Measurements from ENCODE around the gene CEACAM3. TPM values are rescaled to one million over a fixed set of nuclear protein-coding genes. Genes with fewer than 3 reads are reported as not detected.
"Not testable (repeated sequence)": the region's sequence is repeated elsewhere in the genome, so short reads cannot be mapped to it uniquely, and the experiment has no call there.

The CEACAM3 gene
- 0.69 TPM for total RNA-seq
- not detected for polyA plus RNA-seq (ENCODE audit: insufficient read depth, low read depth, low replicate concordance)
- long read RNA-seq, donor 1: 0 reads
- long read RNA-seq, donor 2: 0 reads
- long read RNA-seq, donor 3: 0 reads
- long read RNA-seq, donor 4: 0 reads
- long read RNA-seq, donor 5: 0 reads
- long read RNA-seq, donor 6: 0 reads
- long read RNA-seq, donor 7, partial matches to known transcripts: 0 of 1 reads
- long read RNA-seq, donor 7, other reads (novel, unspliced or antisense): 1 of 1 reads
- long read RNA-seq, donor 8: 0 reads
- long read RNA-seq, donor 9: 0 reads
- long read RNA-seq, donor 10: 0 reads

- H3K36me3 ChIP-seq (ENCODE audit: control insufficient read depth in 2 of 3, insufficient read depth in 3 of 3, low read length in 3 of 3): no peaks in the 10 kb centered on the region
- no peaks in the 10 kb centered on the region for H3K9me3 ChIP-seq (ENCODE audit: control insufficient read depth in 2 of 3, insufficient read depth in 1 of 3, low read length in 3 of 3)
- no peak for TF ChIP-seq CTCF (IDR thresholded peaks at IDR 0.05; ENCODE audit: borderline replicate concordance, extremely low read depth, insufficient read depth)
- H3K4me3 ChIP-seq (ENCODE audit: low read length in 3 of 3): no peak within 1 kb of the TSS
- H3K27ac ChIP-seq (ENCODE audit: low read depth in 2 of 2, low read length in 2 of 2): no peak within 1 kb of the TSS
- no peak for FAIRE-seq
- H3K27me3 ChIP-seq (ENCODE audit: control insufficient read depth, insufficient read depth, low read length): no peaks in the 10 kb centered on the region
- DNase-seq: no peak
- H3K4me1 ChIP-seq (ENCODE audit: control insufficient read depth in 2 of 3, insufficient read depth in 2 of 3, low read depth in 1 of 3, low read length in 3 of 3): no peaks in the 10 kb centered on the region
- intact Hi-C loops (cut with DNase I): no loop called here
- no peak within 1 kb of the TSS for H3K9ac ChIP-seq (ENCODE audit: low read length in 3 of 3)
These were observed at the start of gene CEACAM3 for GRCh38 chr19:41796362-41796761. Gene CEACAM3 (plus strand): TSS chr19:41796587. CDS start chr19:41796678, 91 bp downstream.

DNA sequence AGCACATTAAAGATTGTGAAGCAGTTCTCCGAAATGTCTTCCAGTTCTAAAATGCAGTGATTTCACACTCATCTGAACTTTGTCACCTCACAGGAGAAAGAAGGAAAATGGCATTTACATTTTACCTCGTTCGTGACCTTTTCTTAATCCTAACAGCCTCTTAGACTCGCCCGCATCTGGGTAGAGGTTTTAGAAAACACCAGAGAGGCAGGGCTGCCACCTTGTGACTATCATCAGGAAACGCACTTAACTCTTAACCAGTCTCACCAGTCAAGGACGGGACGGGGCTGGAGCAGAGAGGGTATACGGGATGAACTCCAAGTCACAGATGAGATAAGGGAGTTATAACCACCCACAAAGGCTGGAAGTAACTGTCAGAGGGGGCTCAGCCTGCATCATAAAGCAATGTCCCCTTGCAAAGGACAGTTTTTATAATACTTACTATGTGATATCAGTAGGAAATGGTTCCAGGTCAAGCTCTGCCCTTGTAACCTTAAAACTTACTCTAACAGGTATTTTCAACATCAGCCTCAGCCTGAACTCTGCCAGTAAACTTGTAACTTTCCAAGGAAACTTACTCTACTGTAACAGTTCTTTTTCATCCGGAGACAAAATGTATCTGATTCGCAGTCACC, 49.7 kb upstream of the CEACAM3 start:
- H3K4me3 ChIP-seq (ENCODE audit: low read length in 3 of 3): no peak overlapping the region
- TF ChIP-seq CTCF (IDR thresholded peaks at IDR 0.05; ENCODE audit: borderline replicate concordance, extremely low read depth, insufficient read depth): peak; percentile 28
- no peaks in the 10 kb centered on the region for H3K9me3 ChIP-seq (ENCODE audit: control insufficient read depth in 2 of 3, insufficient read depth in 1 of 3, low read length in 3 of 3)
- DNase-seq (peak in 2 of 5 donors; percentile 13 to 31), FAIRE-seq (no peak)
- intact Hi-C loops (cut with DNase I): no loop called here
- H3K27me3 ChIP-seq (ENCODE audit: control insufficient read depth, insufficient read depth, low read length): peaks cover 5% of the 10 kb centered on the region
- H3K4me1 ChIP-seq (ENCODE audit: control insufficient read depth in 2 of 3, insufficient read depth in 2 of 3, low read depth in 1 of 3, low read length in 3 of 3): no peaks in the 10 kb centered on the region
- H3K36me3 ChIP-seq (ENCODE audit: control insufficient read depth in 2 of 3, insufficient read depth in 3 of 3, low read length in 3 of 3): no peaks in the 10 kb centered on the region
- H3K27ac ChIP-seq (ENCODE audit: low read depth in 2 of 2, low read length in 2 of 2): no peak overlapping the region
- H3K9ac ChIP-seq (ENCODE audit: low read length in 3 of 3): no peak overlapping the region

DNA sequence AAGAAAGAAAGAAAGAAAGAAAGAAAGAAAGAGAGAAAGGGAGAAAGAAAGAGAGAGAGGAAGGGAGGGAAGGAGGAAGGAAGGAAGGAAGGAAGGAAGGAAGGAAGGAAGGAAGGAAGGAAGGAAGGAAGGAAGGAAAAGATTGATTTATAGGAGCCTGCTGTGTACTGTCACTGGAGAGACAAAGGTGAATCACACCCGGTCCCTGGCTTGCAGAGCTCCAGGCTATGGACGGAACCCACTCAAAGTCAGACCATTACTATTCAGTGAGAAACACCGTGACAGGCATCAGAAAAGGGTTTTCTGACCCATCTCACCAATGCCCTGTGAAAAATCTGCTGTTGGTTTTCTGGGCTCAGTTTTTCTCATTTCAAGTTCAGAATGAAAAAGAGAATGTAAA, 48.4 kb upstream of the CEACAM3 start:
- Histone ChIP-seq H3K27me3 (ENCODE audit: control insufficient read depth, insufficient read depth, low read length) (peaks cover 5% of the 10 kb centered on the region), H3K4me1 (ENCODE audit: control insufficient read depth in 2 of 3, insufficient read depth in 2 of 3, low read depth in 1 of 3, low read length in 3 of 3) (no peaks in the 10 kb centered on the region), H3K36me3 (ENCODE audit: control insufficient read depth in 2 of 3, insufficient read depth in 3 of 3, low read length in 3 of 3) (no peaks in the 10 kb centered on the region), H3K9ac (ENCODE audit: low read length in 3 of 3) (no peak overlapping the region), H3K4me3 (ENCODE audit: low read length in 3 of 3) (no peak overlapping the region), H3K27ac (ENCODE audit: low read depth in 2 of 2, low read length in 2 of 2) (no peak overlapping the region), H3K9me3 (ENCODE audit: control insufficient read depth in 2 of 3, insufficient read depth in 1 of 3, low read length in 3 of 3) (no peaks in the 10 kb centered on the region)
- no peak for DNase-seq
- FAIRE-seq: no peak
- TF ChIP-seq CTCF (IDR thresholded peaks at IDR 0.05; ENCODE audit: borderline replicate concordance, extremely low read depth, insufficient read depth): no peak
- intact Hi-C loops (cut with DNase I): no loop called here

GRCh38 chr19:41750248-41751134, 45.9 kb upstream of the CEACAM3 start:
- intact Hi-C loops (cut with DNase I); FAIRE-seq; H3K9me3 ChIP-seq (ENCODE audit: control insufficient read depth in 2 of 3, insufficient read depth in 1 of 3, low read length in 3 of 3); H3K36me3 ChIP-seq (ENCODE audit: control insufficient read depth in 2 of 3, insufficient read depth in 3 of 3, low read length in 3 of 3); H3K27ac ChIP-seq (ENCODE audit: low read depth in 2 of 2, low read length in 2 of 2); H3K4me3 ChIP-seq (ENCODE audit: low read length in 3 of 3); H3K9ac ChIP-seq (ENCODE audit: low read length in 3 of 3); DNase-seq; H3K4me1 ChIP-seq (ENCODE audit: control insufficient read depth in 2 of 3, insufficient read depth in 2 of 3, low read depth in 1 of 3, low read length in 3 of 3); H3K27me3 ChIP-seq (ENCODE audit: control insufficient read depth, insufficient read depth, low read length): not testable (repeated sequence)

All from kidney (tissue), 22 donors.